ENCODE results near the gene RP2.

Gene RP2

GRCh38 chrX:46927718-46928117 lies 90.9 kb downstream of the RP2 start:
- Histone ChIP-seq H3K27me3 (no peaks in the 10 kb centered on the region), H3K9me3 (no peaks in the 10 kb centered on the region), H3K4me3 (ENCODE audit: low read depth, low read length) (no peak overlapping the region), H3K4me1 (no peaks in the 10 kb centered on the region), H3K36me3 (no peaks in the 10 kb centered on the region)
- no peak for DNase-seq
- TF ChIP-seq CTCF (IDR thresholded peaks at IDR 0.05; ENCODE audit: low read depth, low read length): no peak

DNA sequence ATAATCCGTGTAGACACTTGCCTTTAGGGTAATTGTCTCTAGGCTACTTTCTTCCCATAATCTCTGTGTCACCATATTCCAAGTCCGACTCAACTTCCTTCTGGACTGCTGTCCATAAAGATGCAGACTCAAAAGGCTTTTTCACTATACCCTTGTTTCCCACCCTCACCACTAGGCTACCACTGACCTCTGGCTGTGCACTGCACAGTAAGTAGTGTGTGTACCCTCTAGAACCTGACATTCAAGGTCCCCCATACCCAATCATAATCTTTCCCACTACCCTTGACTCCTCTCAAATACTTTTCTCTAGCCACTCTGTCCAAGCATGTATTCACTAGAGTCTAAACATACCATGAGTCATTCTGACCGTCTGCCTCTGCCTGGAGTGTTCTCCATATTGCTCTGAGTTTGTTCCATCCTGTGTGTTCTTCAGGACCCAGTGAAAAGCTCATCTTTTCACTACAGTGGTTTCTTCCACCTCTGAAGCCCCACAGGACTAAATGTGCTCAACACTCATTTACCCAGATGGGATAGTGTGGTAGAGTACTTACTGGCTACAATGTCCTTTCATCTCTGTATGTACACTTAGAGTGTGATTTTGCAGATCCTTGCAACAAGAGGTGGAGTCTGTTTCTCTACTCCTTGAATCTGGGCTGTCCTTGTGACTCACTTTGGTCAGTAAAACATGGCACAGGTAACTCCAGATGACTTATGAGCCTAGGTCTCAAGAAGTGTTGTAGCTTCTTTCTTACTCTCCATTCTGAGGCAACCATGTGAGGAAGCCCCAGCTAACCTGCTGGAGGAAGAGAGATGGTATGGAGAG lies 92.8 kb downstream of the RP2 start:
- no peaks in the 10 kb centered on the region for H3K27me3 ChIP-seq
- no peak for TF ChIP-seq CTCF (IDR thresholded peaks at IDR 0.05; ENCODE audit: low read depth, low read length)
- no peaks in the 10 kb centered on the region for H3K4me1 ChIP-seq
- no peak overlapping the region for H3K4me3 ChIP-seq (ENCODE audit: low read depth, low read length)
- H3K36me3 ChIP-seq: no peaks in the 10 kb centered on the region
- no peaks in the 10 kb centered on the region for H3K9me3 ChIP-seq
- DNase-seq: no peak
